Measurements from ENCODE around the gene CACHD1. TPM values are rescaled to one million over a fixed set of nuclear protein-coding genes. Genes with fewer than 3 reads are reported as not detected.

Gene CACHD1
- polyA plus RNA-seq, 1 donor from 2014 or later = 12.7 TPM

- H3K36me3 ChIP-seq (ENCODE audit: insufficient read depth, low read length) = no peaks in the 10 kb centered on the region
- no peak overlapping the region for H3K9ac ChIP-seq (ENCODE audit: low read length)
- peaks cover 5% of the 10 kb centered on the region for H3K79me2 ChIP-seq (replicated peaks; ENCODE audit: insufficient read depth, low read length)
- H3K9me3 ChIP-seq (ENCODE audit: low read length) = no peaks in the 10 kb centered on the region
- H3K4me3 ChIP-seq (ENCODE audit: low read length) = no peak overlapping the region
- no peak overlapping the region for H3K4me2 ChIP-seq (ENCODE audit: low read length)
- no peaks in the 10 kb centered on the region for H4K20me1 ChIP-seq (ENCODE audit: insufficient read depth)
- H3K27me3 ChIP-seq (ENCODE audit: insufficient read depth, low read depth, low read length) = no peaks in the 10 kb centered on the region
- H3F3A ChIP-seq (ENCODE audit: insufficient read depth, low read length, poor library complexity, severe bottlenecking) = no peaks in the 10 kb centered on the region
- H3K9me2 ChIP-seq (ENCODE audit: insufficient read depth, low read length) = no peaks in the 10 kb centered on the region
- H3K27ac ChIP-seq (ENCODE audit: low read length) = no peak overlapping the region
- TF ChIP-seq CTCF (IDR thresholded peaks at IDR 0.05; ENCODE audit: poor library complexity, severe bottlenecking) = no peak
- no peak for TF ChIP-seq SMC3 (conservative IDR thresholded peaks at IDR 0.05; ENCODE audit: poor library complexity)
- TF ChIP-seq REST (IDR thresholded peaks at IDR 0.05; ENCODE audit: borderline replicate concordance) = no peak
- TF ChIP-seq EP300 (conservative IDR thresholded peaks at IDR 0.05; ENCODE audit: poor library complexity, severe bottlenecking) = no peak
- TF ChIP-seq POLR2AphosphoS5 (IDR thresholded peaks at IDR 0.05) = no peak
- TF ChIP-seq EZH2 (IDR thresholded peaks at IDR 0.05; ENCODE audit: borderline replicate concordance, insufficient read depth, low read length, poor library complexity, severe bottlenecking) = no peak
- no peak for TF ChIP-seq MXI1 (conservative IDR thresholded peaks at IDR 0.05; ENCODE audit: poor library complexity, severe bottlenecking)
- TF ChIP-seq RAD21 (conservative IDR thresholded peaks at IDR 0.05) = no peak
- no peak for TF ChIP-seq TAF1 (IDR thresholded peaks at IDR 0.05; ENCODE audit: low read depth)
- no peak overlapping the region for H2AFZ ChIP-seq (ENCODE audit: low read depth, low read length)
Observed at GRCh38 chr1:64487061-64487460, 17.1 kb downstream of the CACHD1 start.

- no peaks in the 10 kb centered on the region for H3K27me3 ChIP-seq (ENCODE audit: insufficient read depth, low read depth, low read length)
- no peak overlapping the region for H3K27ac ChIP-seq (ENCODE audit: low read length)
- H3F3A ChIP-seq (ENCODE audit: insufficient read depth, low read length, poor library complexity, severe bottlenecking) = no peaks in the 10 kb centered on the region
- no peak overlapping the region for H3K9ac ChIP-seq (ENCODE audit: low read length)
- H3K4me3 ChIP-seq (ENCODE audit: low read length) = no peak overlapping the region
- no peaks in the 10 kb centered on the region for H4K20me1 ChIP-seq (ENCODE audit: insufficient read depth)
- H3K4me2 ChIP-seq (ENCODE audit: low read length) = no peak overlapping the region
- H3K9me3 ChIP-seq (ENCODE audit: low read length) = no peaks in the 10 kb centered on the region
- H3K36me3 ChIP-seq (ENCODE audit: insufficient read depth, low read length) = no peaks in the 10 kb centered on the region
- H2AFZ ChIP-seq (ENCODE audit: low read depth, low read length) = no peak overlapping the region
- TF ChIP-seq MXI1 (conservative IDR thresholded peaks at IDR 0.05; ENCODE audit: poor library complexity, severe bottlenecking) = no peak
- TF ChIP-seq TAF1 (IDR thresholded peaks at IDR 0.05; ENCODE audit: low read depth) = no peak
- TF ChIP-seq CTCF (IDR thresholded peaks at IDR 0.05; ENCODE audit: poor library complexity, severe bottlenecking) = no peak
- no peak for TF ChIP-seq REST (IDR thresholded peaks at IDR 0.05; ENCODE audit: borderline replicate concordance)
- no peak for TF ChIP-seq RAD21 (conservative IDR thresholded peaks at IDR 0.05)
- peaks cover 5% of the 10 kb centered on the region for H3K79me2 ChIP-seq (replicated peaks; ENCODE audit: insufficient read depth, low read length)
- no peaks in the 10 kb centered on the region for H3K9me2 ChIP-seq (ENCODE audit: insufficient read depth, low read length)
Observed at GRCh38 chr1:64488862-64489261, 18.9 kb downstream of the CACHD1 start.

Data from neural cell (in vitro differentiated cells).